HepG2 (cell line): ENCODE results near the gene TYROBP. TPM values are rescaled to one million over a fixed set of nuclear protein-coding genes. Genes with fewer than 3 reads are reported as not detected.

ENCODE experiments used
- GATAD1 ChIP-seq: IDR thresholded peaks from 2 replicates; pipeline ENCODE4 v1.6.1; 2016; ENCODE audit warnings: missing genetic modification reagents, missing compliant biosample characterization
- JUN ChIP-seq: sonication (generic); formaldehyde crosslinking; IDR thresholded peaks from 2 replicates; pipeline ENCODE4 v1.4.0; 2020; ENCODE audit warnings: mild to moderate bottlenecking, missing genetic modification reagents
- KMT2A ChIP-seq: sonication (generic); formaldehyde crosslinking; IDR thresholded peaks from 2 replicates; pipeline ENCODE4 v1.4.0; 2020; ENCODE audit warnings: missing genetic modification reagents
- SPEN ChIP-seq: sonication (generic); formaldehyde crosslinking; IDR thresholded peaks from 2 replicates; pipeline ENCODE4 v1.5.1; 2020; ENCODE audit warnings: low read depth, mild to moderate bottlenecking, missing genetic modification reagents
- ZFAT ChIP-seq: sonication (generic); formaldehyde crosslinking; conservative IDR thresholded peaks from 2 replicates; pipeline ENCODE4 v1.8.1; 2023; ENCODE audit warnings: missing genetic modification reagents, inconsistent platforms
- ZFP36L2 ChIP-seq: sonication (generic); formaldehyde crosslinking; IDR thresholded peaks from 2 replicates; pipeline ENCODE4 v1.4.0; 2020; ENCODE audit warnings: missing genetic modification reagents
- ZNF207 ChIP-seq: fragments of 450-650 bp; IDR thresholded peaks from 2 replicates; pipeline ENCODE4 v1.6.1; 2016; ENCODE audit warnings: antibody characterized with exemption, borderline replicate concordance
- ZNF781 ChIP-seq: sonication (generic); formaldehyde crosslinking; IDR thresholded peaks from 2 replicates; pipeline ENCODE4 v1.5.1; 2020; ENCODE audit warnings: borderline replicate concordance, mild to moderate bottlenecking, missing genetic modification reagents; ENCODE audit errors: not compliant biosample characterization
- ZNF839 ChIP-seq: sonication (generic); formaldehyde crosslinking; IDR thresholded peaks from 2 replicates; pipeline ENCODE4 v1.4.0; 2020; ENCODE audit warnings: missing genetic modification reagents, mild to moderate bottlenecking, borderline replicate concordance
- ZSCAN22 ChIP-seq: sonication (generic); formaldehyde crosslinking; IDR thresholded peaks from 2 replicates; pipeline ENCODE4 v1.4.0; 2020; ENCODE audit warnings: mild to moderate bottlenecking, missing genetic modification reagents
- polyA plus RNA-seq, 8 experiments: library from polyadenylated mRNA; depleted of rRNA in 3 of 8; stranded (reverse) in 7 of 8; unstranded in 1 of 8; fragments of >200 nt; fragmentation: Illumina TruSeq in 4 of 8; extraction: Trizol in 4 of 8; gene quantifications; 2 replicates each; pipeline versions ENCODE4 v1.2.1 to v1.2.3, GENCODE V29; 2011 to 2016; ENCODE audit warnings: low read depth in 4 of 8, missing spikeins in 1 of 8, mixed read lengths in 1 of 8; ENCODE audit not compliant: insufficient read depth in 1 of 8
- total RNA-seq, 5 experiments: library from RNA; depleted of rRNA; stranded (reverse); fragments of >200 nt; fragmentation: Illumina TruSeq; extraction: Trizol; gene quantifications; 2 replicates each; pipeline ENCODE4 v1.2.3, GENCODE V29; 2016; ENCODE audit warnings: low read depth in 1 of 5
- TF ChIP-seq, protein P1 (sequence below): sonication (generic); formaldehyde crosslinking; IDR thresholded peaks from 2 replicates; pipeline ENCODE4 v1.8.0; 2022; ENCODE audit warnings: missing genetic modification reagents, mild to moderate bottlenecking, borderline replicate concordance
- TF ChIP-seq, protein P2 (sequence below): sonication (generic); formaldehyde crosslinking; conservative IDR thresholded peaks from 2 replicates; pipeline ENCODE4 v1.4.0; 2020; ENCODE audit warnings: missing genetic modification reagents
- TF ChIP-seq, protein P3 (sequence below): sonication (generic); formaldehyde crosslinking; IDR thresholded peaks from 2 replicates; pipeline ENCODE4 v1.5.0; 2020; ENCODE audit warnings: mild to moderate bottlenecking, missing genetic modification reagents, moderate library complexity
- TF ChIP-seq, protein P4 (sequence below): sonication (generic); formaldehyde crosslinking; conservative IDR thresholded peaks from 2 replicates; pipeline ENCODE4 v1.8.0; 2022; ENCODE audit warnings: missing genetic modification reagents
- TF ChIP-seq, protein P5 (sequence below): sonication (generic); formaldehyde crosslinking; IDR thresholded peaks from 2 replicates; pipeline ENCODE4 v1.5.1; 2020; ENCODE audit warnings: mild to moderate bottlenecking, missing genetic modification reagents, moderate library complexity
- TF ChIP-seq, protein P6 (sequence below): fragments of 450-650 bp; IDR thresholded peaks from 2 replicates; pipeline ENCODE4 v1.6.1; 2016

Gene TYROBP
- total and polyA plus RNA-seq, 2 of the 13 experiments (the other 11 are each of a cell fraction or from before 2014, with no cell fraction given), result not detected

DNA sequence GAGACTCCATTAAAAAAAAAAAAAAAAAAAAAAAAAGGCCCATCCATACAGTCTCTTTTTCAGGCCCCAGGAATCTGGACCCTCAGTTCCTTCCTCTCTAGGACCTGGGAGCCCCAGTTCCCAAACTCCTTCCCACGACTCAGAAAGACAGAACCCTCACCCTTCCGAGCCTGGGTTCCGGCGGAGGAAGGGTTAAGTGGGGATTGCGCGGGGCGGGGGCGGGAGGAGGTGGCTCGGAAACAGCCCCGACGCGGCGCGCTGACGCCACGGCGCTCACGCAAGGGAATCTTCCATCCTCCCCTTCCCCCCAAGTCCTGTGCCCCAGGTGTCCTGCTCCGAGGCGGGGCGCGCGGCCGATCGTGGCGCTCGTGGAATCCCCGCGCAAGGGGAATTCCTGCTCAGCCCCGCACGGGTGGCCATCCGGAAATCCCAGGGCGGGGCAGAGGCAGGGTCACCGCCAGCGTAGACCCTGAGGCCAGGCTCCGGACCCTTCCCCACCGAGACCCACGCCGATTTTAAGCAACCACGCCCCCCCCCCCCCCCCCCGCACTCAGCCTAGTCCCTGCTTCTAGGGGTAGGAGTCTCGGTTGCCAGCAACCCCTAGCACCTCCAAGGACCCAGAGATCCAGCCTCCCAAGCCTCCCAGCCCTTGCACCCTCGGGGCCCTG, 8.4 kb downstream of the TYROBP start (continued):
- no peak for TF ChIP-seq ZNF839
- no peak for TF ChIP-seq ZFAT (CRISPR knock-in tag)
- TF ChIP-seq, protein P1, sequence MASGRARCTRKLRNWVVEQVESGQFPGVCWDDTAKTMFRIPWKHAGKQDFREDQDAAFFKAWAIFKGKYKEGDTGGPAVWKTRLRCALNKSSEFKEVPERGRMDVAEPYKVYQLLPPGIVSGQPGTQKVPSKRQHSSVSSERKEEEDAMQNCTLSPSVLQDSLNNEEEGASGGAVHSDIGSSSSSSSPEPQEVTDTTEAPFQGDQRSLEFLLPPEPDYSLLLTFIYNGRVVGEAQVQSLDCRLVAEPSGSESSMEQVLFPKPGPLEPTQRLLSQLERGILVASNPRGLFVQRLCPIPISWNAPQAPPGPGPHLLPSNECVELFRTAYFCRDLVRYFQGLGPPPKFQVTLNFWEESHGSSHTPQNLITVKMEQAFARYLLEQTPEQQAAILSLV (CRISPR knock-in tag), result no peak
- no peak for TF ChIP-seq JUN (CRISPR knock-in tag)
- TF ChIP-seq, protein P2, sequence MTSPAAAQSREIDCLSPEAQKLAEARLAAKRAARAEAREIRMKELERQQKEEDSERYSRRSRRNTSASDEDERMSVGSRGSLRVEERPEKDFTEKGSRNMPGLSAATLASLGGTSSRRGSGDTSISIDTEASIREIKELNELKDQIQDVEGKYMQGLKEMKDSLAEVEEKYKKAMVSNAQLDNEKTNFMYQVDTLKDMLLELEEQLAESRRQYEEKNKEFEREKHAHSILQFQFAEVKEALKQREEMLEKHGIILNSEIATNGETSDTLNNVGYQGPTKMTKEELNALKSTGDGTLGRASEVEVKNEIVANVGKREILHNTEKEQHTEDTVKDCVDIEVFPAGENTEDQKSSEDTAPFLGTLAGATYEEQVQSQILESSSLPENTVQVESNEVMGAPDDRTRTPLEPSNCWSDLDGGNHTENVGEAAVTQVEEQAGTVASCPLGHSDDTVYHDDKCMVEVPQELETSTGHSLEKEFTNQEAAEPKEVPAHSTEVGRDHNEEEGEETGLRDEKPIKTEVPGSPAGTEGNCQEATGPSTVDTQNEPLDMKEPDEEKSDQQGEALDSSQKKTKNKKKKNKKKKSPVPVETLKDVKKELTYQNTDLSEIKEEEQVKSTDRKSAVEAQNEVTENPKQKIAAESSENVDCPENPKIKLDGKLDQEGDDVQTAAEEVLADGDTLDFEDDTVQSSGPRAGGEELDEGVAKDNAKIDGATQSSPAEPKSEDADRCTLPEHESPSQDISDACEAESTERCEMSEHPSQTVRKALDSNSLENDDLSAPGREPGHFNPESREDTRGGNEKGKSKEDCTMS (CRISPR knock-in tag), result no peak
- TF ChIP-seq, protein P3, sequence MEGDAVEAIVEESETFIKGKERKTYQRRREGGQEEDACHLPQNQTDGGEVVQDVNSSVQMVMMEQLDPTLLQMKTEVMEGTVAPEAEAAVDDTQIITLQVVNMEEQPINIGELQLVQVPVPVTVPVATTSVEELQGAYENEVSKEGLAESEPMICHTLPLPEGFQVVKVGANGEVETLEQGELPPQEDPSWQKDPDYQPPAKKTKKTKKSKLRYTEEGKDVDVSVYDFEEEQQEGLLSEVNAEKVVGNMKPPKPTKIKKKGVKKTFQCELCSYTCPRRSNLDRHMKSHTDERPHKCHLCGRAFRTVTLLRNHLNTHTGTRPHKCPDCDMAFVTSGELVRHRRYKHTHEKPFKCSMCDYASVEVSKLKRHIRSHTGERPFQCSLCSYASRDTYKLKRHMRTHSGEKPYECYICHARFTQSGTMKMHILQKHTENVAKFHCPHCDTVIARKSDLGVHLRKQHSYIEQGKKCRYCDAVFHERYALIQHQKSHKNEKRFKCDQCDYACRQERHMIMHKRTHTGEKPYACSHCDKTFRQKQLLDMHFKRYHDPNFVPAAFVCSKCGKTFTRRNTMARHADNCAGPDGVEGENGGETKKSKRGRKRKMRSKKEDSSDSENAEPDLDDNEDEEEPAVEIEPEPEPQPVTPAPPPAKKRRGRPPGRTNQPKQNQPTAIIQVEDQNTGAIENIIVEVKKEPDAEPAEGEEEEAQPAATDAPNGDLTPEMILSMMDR (CRISPR knock-in tag), result no peak
- TF ChIP-seq SPEN (CRISPR knock-in tag), result peak; percentile 28; the same call in 1 of the 2 replicates
- TF ChIP-seq ZNF207, result no peak
- no peak for TF ChIP-seq ZNF781
- TF ChIP-seq, protein P4, sequence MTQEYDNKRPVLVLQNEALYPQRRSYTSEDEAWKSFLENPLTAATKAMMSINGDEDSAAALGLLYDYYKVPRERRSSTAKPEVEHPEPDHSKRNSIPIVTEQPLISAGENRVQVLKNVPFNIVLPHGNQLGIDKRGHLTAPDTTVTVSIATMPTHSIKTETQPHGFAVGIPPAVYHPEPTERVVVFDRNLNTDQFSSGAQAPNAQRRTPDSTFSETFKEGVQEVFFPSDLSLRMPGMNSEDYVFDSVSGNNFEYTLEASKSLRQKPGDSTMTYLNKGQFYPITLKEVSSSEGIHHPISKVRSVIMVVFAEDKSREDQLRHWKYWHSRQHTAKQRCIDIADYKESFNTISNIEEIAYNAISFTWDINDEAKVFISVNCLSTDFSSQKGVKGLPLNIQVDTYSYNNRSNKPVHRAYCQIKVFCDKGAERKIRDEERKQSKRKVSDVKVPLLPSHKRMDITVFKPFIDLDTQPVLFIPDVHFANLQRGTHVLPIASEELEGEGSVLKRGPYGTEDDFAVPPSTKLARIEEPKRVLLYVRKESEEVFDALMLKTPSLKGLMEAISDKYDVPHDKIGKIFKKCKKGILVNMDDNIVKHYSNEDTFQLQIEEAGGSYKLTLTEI (CRISPR knock-in tag), result no peak
- TF ChIP-seq GATAD1 (CRISPR knock-in tag), result peak; percentile 34; the same call in 1 of the 2 replicates
- TF ChIP-seq KMT2A (CRISPR knock-in tag), result no peak
- TF ChIP-seq, protein P5, sequence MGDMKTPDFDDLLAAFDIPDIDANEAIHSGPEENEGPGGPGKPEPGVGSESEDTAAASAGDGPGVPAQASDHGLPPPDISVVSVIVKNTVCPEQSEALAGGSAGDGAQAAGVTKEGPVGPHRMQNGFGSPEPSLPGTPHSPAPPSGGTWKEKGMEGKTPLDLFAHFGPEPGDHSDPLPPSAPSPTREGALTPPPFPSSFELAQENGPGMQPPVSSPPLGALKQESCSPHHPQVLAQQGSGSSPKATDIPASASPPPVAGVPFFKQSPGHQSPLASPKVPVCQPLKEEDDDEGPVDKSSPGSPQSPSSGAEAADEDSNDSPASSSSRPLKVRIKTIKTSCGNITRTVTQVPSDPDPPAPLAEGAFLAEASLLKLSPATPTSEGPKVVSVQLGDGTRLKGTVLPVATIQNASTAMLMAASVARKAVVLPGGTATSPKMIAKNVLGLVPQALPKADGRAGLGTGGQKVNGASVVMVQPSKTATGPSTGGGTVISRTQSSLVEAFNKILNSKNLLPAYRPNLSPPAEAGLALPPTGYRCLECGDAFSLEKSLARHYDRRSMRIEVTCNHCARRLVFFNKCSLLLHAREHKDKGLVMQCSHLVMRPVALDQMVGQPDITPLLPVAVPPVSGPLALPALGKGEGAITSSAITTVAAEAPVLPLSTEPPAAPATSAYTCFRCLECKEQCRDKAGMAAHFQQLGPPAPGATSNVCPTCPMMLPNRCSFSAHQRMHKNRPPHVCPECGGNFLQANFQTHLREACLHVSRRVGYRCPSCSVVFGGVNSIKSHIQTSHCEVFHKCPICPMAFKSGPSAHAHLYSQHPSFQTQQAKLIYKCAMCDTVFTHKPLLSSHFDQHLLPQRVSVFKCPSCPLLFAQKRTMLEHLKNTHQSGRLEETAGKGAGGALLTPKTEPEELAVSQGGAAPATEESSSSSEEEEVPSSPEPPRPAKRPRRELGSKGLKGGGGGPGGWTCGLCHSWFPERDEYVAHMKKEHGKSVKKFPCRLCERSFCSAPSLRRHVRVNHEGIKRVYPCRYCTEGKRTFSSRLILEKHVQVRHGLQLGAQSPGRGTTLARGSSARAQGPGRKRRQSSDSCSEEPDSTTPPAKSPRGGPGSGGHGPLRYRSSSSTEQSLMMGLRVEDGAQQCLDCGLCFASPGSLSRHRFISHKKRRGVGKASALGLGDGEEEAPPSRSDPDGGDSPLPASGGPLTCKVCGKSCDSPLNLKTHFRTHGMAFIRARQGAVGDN, result peak; percentile 68
- TF ChIP-seq, protein P6, sequence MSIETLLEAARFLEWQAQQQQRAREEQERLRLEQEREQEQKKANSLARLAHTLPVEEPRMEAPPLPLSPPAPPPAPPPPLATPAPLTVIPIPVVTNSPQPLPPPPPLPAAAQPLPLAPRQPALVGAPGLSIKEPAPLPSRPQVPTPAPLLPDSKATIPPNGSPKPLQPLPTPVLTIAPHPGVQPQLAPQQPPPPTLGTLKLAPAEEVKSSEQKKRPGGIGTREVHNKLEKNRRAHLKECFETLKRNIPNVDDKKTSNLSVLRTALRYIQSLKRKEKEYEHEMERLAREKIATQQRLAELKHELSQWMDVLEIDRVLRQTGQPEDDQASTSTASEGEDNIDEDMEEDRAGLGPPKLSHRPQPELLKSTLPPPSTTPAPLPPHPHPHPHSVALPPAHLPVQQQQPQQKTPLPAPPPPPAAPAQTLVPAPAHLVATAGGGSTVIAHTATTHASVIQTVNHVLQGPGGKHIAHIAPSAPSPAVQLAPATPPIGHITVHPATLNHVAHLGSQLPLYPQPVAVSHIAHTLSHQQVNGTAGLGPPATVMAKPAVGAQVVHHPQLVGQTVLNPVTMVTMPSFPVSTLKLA, result no peak
- no peak for TF ChIP-seq ZSCAN22 (CRISPR knock-in tag)
- TF ChIP-seq ZFP36L2 (CRISPR knock-in tag), result no peak
